C4-2B (cell line): ENCODE measurements around the gene PPM1N.

ENCODE experiments used
- ZFX ChIP-seq: fragments of 450-650 bp; IDR thresholded peaks from 2 replicates; pipeline ENCODE4 v1.6.1; 2017
- TF ChIP-seq, protein P1 (sequence below): fragments of 450-650 bp; conservative IDR thresholded peaks from 2 replicates; pipeline ENCODE4 v1.5.1; 2017; ENCODE audit warnings: mild to moderate bottlenecking

DNA sequence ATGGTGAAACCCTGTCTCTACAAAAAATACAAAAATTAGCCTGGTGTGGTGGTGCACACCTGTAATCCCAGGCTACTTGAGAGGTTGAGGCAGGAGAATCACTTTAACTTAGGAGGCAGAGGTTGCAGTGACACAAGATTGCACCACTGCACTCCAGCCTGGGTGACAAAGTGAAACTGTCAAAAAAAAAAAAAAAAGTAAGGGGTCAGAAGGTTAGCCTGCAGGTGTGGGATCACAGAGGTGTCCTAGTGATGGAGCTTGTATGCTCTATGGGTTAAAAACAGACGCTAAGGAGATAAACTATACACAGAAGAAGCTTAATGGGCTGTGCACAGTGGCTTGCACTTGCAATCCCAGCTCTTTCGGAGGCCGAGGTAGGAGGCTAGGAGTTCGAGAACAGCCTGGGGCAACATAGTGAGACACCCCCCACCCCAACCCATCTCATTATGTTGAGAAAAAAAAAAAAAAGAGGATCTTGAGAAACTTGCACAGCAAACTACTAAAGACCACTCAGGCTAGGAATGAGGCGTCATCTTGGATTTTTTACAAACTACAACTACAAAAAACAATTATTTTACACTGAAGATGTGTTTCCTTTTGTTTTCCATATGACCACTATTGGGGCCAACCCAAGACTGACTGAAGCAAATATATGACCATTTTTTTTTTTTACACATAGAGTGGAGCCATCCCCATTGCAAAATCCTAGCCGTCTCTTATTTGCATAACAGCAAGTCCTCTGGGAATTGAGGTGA is 22.5 kb upstream of the PPM1N start:
- TF ChIP-seq, protein P1, sequence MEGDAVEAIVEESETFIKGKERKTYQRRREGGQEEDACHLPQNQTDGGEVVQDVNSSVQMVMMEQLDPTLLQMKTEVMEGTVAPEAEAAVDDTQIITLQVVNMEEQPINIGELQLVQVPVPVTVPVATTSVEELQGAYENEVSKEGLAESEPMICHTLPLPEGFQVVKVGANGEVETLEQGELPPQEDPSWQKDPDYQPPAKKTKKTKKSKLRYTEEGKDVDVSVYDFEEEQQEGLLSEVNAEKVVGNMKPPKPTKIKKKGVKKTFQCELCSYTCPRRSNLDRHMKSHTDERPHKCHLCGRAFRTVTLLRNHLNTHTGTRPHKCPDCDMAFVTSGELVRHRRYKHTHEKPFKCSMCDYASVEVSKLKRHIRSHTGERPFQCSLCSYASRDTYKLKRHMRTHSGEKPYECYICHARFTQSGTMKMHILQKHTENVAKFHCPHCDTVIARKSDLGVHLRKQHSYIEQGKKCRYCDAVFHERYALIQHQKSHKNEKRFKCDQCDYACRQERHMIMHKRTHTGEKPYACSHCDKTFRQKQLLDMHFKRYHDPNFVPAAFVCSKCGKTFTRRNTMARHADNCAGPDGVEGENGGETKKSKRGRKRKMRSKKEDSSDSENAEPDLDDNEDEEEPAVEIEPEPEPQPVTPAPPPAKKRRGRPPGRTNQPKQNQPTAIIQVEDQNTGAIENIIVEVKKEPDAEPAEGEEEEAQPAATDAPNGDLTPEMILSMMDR: no peak
- no peak for TF ChIP-seq ZFX
